Mesodermal cell (in vitro differentiated cells): ENCODE results near the gene TMC4.

Experiments
- H3K27ac ChIP-seq: 2 replicates; pipeline ENCODE4 v1.7.0; 2013; ENCODE audit warnings: mild to moderate bottlenecking, low read depth, low read length, moderate library complexity; ENCODE audit not compliant: severe bottlenecking
- H3K36me3 ChIP-seq: 2 replicates; pipeline ENCODE4 v1.7.1; 2013; ENCODE audit warnings: mild to moderate bottlenecking, low read length, moderate library complexity; ENCODE audit not compliant: control insufficient read depth, insufficient read depth
- H3K4me1 ChIP-seq: one replicate; pipeline ENCODE4 v1.7.1; 2013; ENCODE audit warnings: mild to moderate bottlenecking, low read length; ENCODE audit not compliant: insufficient read depth, control insufficient read depth, poor library complexity, severe bottlenecking
- H3K4me3 ChIP-seq: 2 replicates; pipeline ENCODE4 v1.7.0; 2013; ENCODE audit warnings: low read length, control low read depth, mild to moderate bottlenecking; ENCODE audit not compliant: insufficient read depth, poor library complexity, severe bottlenecking; ENCODE audit errors: extremely low read depth
- H3K9me3 ChIP-seq: 2 replicates; pipeline ENCODE4 v1.7.1; 2013; ENCODE audit warnings: mild to moderate bottlenecking, low read length, moderate library complexity; ENCODE audit not compliant: control insufficient read depth
- WGBS, 2 experiments: methylation state at CpG; one replicate each; pipeline ENCODE4 v1.1.5; 2013; ENCODE audit warnings: missing lambda C conversion rate in 2 of 2; ENCODE audit not compliant: insufficient coverage in 2 of 2; 5-methylcytosine and 5-hydroxymethylcytosine counted together

TMC4 gene

DNA sequence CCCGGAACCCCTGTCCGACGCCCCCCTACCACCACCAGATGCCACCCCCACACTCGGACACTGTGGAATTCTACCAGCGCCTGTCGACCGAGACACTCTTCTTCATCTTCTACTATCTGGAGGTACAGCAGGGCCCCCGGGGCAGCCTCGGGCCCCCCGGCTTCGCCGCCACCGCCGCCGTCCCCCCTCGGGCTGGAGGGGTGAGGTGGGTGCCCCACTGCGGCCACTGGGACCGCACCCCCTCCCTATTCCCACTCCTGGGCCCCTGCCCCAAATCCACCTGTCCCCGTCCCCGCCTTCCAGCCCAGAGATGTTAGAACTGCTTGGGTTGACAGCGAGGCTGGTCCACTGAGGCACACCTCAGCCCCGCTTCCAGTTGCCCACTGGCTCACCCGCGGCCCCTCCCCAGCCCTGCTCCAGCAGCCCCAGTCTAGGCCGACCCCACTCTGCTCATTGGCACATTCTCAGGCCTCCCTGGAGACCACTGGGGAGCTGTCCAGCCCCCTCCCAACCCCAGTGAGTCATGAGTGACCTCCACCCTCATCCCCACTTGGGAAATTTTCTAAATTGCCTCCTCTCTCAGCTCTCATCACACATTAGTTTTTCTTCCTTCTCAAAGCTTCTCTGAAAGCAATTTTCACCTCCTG, 20.0 kb downstream of the TMC4 start:
- peaks cover 96% of the 10 kb centered on the region for H3K36me3 ChIP-seq

DNA sequence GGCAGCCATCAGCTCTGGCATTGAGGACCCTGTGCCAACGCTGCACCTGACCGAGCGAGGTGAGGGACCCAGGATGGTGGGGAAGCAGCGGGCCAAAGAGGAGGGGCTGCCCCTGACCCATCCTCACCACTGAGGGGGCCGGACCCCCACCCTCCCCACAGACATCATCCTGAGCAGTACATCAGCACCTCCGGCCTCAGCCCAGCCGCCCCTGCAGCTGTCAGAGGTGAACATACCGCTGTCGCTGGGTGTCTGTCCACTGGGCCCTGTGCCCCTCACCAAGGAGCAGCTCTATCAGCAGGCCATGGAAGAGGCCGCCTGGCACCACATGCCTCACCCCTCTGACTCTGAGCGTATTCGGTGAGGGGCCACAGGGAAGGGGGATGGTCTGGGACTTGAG, 20.7 kb downstream of the TMC4 start:
- peaks cover 4% of the 10 kb centered on the region for H3K4me1 ChIP-seq
- H3K36me3 ChIP-seq = peaks cover 99% of the 10 kb centered on the region
- no peak overlapping the region for H3K27ac ChIP-seq
- no peak overlapping the region for H3K4me3 ChIP-seq
- 98 to 100% methylated on average over 9 to 10 of the region's 12 CpGs for WGBS, 2 experiments
- no peaks in the 10 kb centered on the region for H3K9me3 ChIP-seq

More for the DNA sequence above, 20.0 kb downstream of the TMC4 start:
- Histone ChIP-seq H3K4me1 (peaks cover 5% of the 10 kb centered on the region), H3K27ac (no peak overlapping the region), H3K9me3 (no peaks in the 10 kb centered on the region), H3K4me3 (no peak overlapping the region)
- WGBS, 2 experiments = 98% methylated on average over 10 to 11 of the region's 25 CpGs

DNA sequence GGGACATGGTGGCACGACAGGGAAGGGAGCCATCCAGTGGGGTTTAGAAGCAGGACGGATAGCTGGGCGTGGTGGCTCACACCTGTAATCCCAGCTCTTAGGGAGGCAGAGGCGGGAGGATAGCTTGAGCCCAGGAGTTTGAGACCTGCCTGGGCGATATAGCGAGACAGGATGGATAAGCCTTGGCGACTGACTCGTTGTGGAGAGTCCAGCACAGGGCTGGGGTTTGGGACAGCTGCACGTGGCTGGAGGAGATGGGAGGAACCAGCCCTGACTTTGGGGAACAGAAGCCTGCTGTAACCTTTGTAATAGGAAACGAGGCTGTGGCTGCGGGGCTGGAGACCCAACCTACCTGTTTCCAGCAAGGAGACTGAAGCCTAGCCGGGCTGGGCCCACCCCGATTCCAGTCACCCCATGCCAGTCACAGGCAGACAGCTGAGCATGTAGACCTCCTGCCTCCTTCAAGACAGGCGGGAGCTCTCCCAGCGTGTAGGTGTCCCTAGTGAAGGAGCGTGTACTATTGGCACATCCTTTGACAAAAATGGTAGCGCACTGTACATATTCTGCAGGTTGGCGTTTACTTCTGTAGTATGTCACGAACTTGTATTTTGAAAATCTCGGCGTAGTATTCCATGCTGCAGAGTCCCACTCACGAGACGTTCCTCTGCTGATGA, 21.5 kb downstream of the TMC4 start:
- Histone ChIP-seq H3K27ac (no peak overlapping the region), H3K9me3 (no peaks in the 10 kb centered on the region), H3K36me3 (peaks cover 100% of the 10 kb centered on the region), H3K4me3 (no peak overlapping the region), H3K4me1 (peaks cover 4% of the 10 kb centered on the region)
- 94 to 98% methylated on average over 20 to 23 of the region's 23 CpGs for WGBS, 2 experiments

GRCh38 chr19:54149021-54149812, 23.7 kb downstream of the TMC4 start:
- peaks cover 100% of the 10 kb centered on the region for H3K36me3 ChIP-seq
- peaks cover 4% of the 10 kb centered on the region for H3K4me1 ChIP-seq
- H3K27ac ChIP-seq = no peak overlapping the region
- WGBS, 2 experiments = 89 to 91% methylated on average over 10 to 12 of the region's 12 CpGs
- H3K4me3 ChIP-seq = no peak overlapping the region
- no peaks in the 10 kb centered on the region for H3K9me3 ChIP-seq

DNA sequence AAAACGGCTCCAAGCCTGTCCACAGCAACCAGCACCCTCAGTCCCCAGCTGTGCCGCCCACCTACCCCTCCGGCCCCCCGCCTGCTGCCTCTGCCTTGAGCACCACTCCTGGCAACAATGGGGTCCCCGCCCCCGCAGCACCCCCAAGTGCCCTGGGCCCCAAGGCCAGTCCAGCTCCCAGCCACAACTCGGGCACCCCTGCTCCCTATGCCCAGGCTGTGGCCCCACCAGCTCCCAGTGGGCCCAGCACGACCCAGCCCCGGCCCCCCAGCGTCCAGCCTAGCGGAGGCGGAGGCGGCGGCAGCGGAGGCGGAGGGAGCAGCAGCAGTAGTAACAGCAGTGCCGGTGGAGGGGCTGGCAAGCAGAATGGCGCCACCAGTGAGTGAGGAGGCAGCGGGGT, 24.8 kb downstream of the TMC4 start:
- peaks cover 100% of the 10 kb centered on the region for H3K36me3 ChIP-seq
- WGBS, 2 experiments = 94 to 98% methylated on average over 12 to 13 of the region's 19 CpGs
- no peak overlapping the region for H3K27ac ChIP-seq
- H3K9me3 ChIP-seq = no peaks in the 10 kb centered on the region
- no peak overlapping the region for H3K4me3 ChIP-seq
- H3K4me1 ChIP-seq = peaks cover 2% of the 10 kb centered on the region

DNA sequence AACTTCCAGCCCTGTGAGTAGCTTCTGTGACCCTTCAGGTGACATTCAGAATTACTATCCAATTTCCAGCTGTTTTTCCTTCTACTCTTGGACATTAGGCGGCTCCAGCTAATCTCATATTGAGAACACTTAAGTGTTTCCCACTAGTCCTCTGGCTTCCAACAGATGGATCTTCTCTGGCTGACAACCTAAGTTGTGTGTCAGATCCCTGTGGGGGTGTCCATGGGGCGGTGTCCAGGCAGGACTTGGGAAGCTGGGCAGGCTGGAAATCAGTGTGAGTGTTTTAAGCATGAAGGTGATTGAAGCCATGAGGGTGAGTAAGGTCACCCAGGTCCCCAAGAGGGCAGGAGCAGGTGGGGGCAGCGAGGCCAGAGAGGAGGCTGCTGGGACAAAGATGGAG, 25.3 kb downstream of the TMC4 start:
- Histone ChIP-seq H3K4me1 (no peaks in the 10 kb centered on the region), H3K27ac (no peak overlapping the region), H3K9me3 (no peaks in the 10 kb centered on the region), H3K36me3 (peaks cover 100% of the 10 kb centered on the region), H3K4me3 (no peak overlapping the region)
- WGBS, 2 experiments = 92 to 100% methylated on average over 2 of the region's 3 CpGs

GRCh38 chr19:54145541-54146158, 27.3 kb downstream of the TMC4 start:
- peaks cover 10% of the 10 kb centered on the region for H3K4me1 ChIP-seq
- WGBS, 2 experiments = 97 to 98% methylated on average over 24 to 25 of the region's 28 CpGs
- no peaks in the 10 kb centered on the region for H3K9me3 ChIP-seq
- H3K36me3 ChIP-seq = peaks cover 100% of the 10 kb centered on the region
- H3K27ac ChIP-seq = no peak overlapping the region
- H3K4me3 ChIP-seq = no peak overlapping the region

DNA sequence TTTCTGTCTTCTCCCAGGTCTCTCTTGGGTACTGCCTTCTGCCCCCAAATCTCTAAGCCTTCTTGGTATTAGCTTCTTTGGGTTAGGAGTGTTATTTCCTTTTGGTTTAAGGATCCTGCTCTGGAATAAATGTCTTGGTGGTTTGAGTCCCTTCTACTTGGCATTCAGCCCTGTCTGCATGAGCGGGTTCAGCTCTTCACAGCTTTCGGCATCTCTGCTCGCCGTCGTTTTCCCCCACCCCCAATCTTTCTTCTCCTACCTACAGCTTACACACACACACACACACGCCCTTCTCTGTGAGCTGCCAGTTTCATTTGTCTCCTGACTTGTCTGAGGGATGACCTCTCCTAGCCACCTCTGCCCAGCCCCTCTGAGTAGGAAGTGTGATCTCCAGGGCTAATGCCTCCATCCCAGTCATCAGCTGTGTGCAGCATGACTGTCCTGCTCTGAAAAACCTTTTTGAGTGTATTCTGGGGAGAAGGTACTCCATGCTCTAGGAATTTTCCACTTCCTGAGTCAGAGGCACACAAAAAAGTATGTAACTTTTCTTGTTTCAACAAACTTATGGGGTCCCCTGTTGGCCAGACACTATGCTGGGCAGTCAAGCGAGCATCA, 30.7 kb downstream of the TMC4 start:
- peaks cover 82% of the 10 kb centered on the region for H3K36me3 ChIP-seq
- 96% methylated on average over 4 of the region's 7 CpGs; no CpG with 5 or more reads in 1 of the 2 experiments for WGBS, 2 experiments
- H3K4me1 ChIP-seq = peaks cover 21% of the 10 kb centered on the region
- H3K4me3 ChIP-seq = no peak overlapping the region
- H3K27ac ChIP-seq = no peak overlapping the region
- H3K9me3 ChIP-seq = no peaks in the 10 kb centered on the region

DNA sequence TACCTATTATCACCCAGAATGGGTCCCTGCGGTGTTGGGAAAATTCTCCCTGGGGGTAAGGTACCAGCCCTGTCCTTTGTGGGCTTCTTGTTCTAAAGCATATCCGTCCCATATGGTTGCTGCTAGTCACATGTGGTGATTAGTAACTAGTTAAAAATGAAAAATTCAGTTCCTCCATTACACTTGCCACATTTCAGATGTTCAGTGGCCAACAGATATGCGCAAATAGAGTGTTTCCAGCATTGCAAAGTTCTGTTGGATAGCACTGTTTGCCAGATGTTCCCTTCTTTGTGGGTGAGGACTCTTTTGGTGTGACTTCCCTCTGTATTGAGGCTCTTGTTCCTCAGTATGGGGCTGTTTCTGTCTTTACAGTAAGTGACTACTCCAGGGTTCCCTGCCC, 31.6 kb downstream of the TMC4 start:
- peaks cover 73% of the 10 kb centered on the region for H3K36me3 ChIP-seq
- H3K4me3 ChIP-seq = no peak overlapping the region
- H3K9me3 ChIP-seq = no peaks in the 10 kb centered on the region
- H3K4me1 ChIP-seq = peaks cover 21% of the 10 kb centered on the region
- no peak overlapping the region for H3K27ac ChIP-seq
- 100% methylated on average over 1 of the region's 3 CpGs; no CpG with 5 or more reads in 1 of the 2 experiments for WGBS, 2 experiments
